OCI-M1 (cell line): Measurements from ENCODE around the gene AEN.

Source experiments
- DNase-seq: peaks from one replicate; lab custom pipeline; 2025; lab: John Stamatoyannopoulos, UW

AEN gene

GRCh38 chr15:88613074-88613944 lies 7.8 kb upstream of the AEN start:
- DNase-seq: no peak

- no peak for DNase-seq
Observed at GRCh38 chr15:88615303-88616107, 5.6 kb upstream of the AEN start.

GRCh38 chr15:88616240-88616639 lies 4.9 kb upstream of the AEN start:
- DNase-seq: no peak

- DNase-seq: no peak
Observed at GRCh38 chr15:88617031-88617722, 4.0 kb upstream of the AEN start.

- no peak for DNase-seq
Observed at GRCh38 chr15:88617790-88618189, 3.4 kb upstream of the AEN start.

GRCh38 chr15:88618686-88619085 lies 2.5 kb upstream of the AEN start:
- no peak for DNase-seq

GRCh38 chr15:88619796-88620195 lies 1.3 kb upstream of the AEN start:
- DNase-seq: no peak

GRCh38 chr15:88621789-88622604 lies 857 bp downstream of the AEN start:
- DNase-seq: peak; percentile 64

- no peak for DNase-seq
Observed at GRCh38 chr15:88622605-88622975, 1.4 kb downstream of the AEN start.

GRCh38 chr15:88623061-88623460 lies 1.9 kb downstream of the AEN start:
- peak; percentile 15 for DNase-seq

- DNase-seq: no peak
Observed at GRCh38 chr15:88623632-88624031, 2.5 kb downstream of the AEN start.

GRCh38 chr15:88624156-88624970 lies 3.2 kb downstream of the AEN start:
- DNase-seq: peak; percentile 22

GRCh38 chr15:88624971-88625490 lies 3.9 kb downstream of the AEN start:
- DNase-seq: no peak

GRCh38 chr15:88625943-88626741 lies 5.0 kb downstream of the AEN start:
- no peak for DNase-seq

- no peak for DNase-seq
Observed at GRCh38 chr15:88627463-88627862, 6.3 kb downstream of the AEN start.

GRCh38 chr15:88628018-88628654 lies 7.0 kb downstream of the AEN start:
- no peak for DNase-seq

- DNase-seq: no peak
Observed at GRCh38 chr15:88629071-88629470, 7.9 kb downstream of the AEN start.

- DNase-seq: no peak
Observed at GRCh38 chr15:88630141-88630721, 9.1 kb downstream of the AEN start.
